ENCODE results near the gene DEFB128.
A peak's percentile ranks its signal among the peaks of the same experiment; 100 is the strongest.
"Not testable (repeated sequence)": the region's sequence is repeated elsewhere in the genome, so short reads cannot be mapped to it uniquely, and the experiment has no call there.

Gene DEFB128

GRCh38 chr20:189611-190010 is at the start of gene DEFB128:
Gene DEFB128 (minus strand): TSS chr20:189711. CDS start chr20:189623, 88 bp downstream.
- no peak for DNase-seq

DNA sequence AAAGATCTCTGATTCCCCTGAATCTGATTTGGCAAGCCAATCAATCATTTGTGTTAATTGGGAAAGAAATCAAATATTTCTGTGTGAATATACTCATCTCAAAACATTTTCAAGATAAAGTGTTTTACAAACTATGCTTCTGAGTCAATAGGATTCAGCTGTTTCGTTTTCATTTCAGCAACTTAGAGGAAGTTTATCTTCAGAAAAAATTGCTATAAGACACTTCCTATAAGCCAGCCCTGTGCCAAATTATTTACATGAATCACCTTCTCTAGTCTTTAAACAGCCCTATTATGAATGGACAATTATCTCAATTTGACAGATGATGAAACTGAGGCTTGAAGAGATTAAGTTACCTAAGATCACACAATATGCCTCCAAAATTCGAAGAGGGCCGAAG is 48.4 kb upstream of the DEFB128 start:
- DNase-seq = no peak

DNA sequence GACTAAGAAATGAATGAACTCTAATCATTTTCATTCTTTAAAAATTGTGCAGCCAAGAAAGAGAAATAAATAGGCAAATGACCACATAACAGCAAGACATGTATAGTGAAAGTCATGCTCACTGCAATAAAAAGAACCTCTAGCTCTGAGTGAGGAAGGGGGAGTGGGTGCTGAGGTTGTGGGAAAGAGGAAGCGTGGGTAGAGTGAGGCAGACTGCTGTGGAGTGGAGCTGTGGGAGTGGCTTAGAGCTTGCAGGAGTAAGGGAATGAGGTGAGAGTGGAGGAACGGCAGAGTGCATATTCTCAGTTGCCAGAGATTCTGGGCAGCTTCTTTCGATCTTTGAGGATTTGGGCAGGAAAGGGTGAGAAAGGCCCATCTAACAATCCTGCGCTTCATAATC is 48.0 kb upstream of the DEFB128 start:
- no peak for DNase-seq

DNA sequence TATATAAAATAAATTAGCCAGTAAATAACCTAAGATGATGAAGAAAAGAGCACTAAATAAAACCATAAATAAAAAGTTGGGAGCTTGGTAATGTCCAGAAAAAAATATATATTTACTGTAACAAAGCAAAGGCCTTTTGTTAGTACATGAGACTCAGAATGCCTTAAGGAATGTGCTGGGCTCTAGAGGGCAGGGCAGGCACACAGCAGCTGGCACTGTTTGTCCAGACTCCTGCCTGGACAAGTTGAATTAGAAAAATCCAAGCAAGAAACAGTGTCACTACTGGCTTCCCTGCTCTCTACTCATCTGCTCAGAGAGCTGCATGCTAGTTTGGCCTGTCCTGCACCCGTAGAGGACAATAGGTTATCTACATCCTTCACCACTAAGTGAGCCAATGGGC is 46.4 kb upstream of the DEFB128 start:
- DNase-seq = no peak

DNA sequence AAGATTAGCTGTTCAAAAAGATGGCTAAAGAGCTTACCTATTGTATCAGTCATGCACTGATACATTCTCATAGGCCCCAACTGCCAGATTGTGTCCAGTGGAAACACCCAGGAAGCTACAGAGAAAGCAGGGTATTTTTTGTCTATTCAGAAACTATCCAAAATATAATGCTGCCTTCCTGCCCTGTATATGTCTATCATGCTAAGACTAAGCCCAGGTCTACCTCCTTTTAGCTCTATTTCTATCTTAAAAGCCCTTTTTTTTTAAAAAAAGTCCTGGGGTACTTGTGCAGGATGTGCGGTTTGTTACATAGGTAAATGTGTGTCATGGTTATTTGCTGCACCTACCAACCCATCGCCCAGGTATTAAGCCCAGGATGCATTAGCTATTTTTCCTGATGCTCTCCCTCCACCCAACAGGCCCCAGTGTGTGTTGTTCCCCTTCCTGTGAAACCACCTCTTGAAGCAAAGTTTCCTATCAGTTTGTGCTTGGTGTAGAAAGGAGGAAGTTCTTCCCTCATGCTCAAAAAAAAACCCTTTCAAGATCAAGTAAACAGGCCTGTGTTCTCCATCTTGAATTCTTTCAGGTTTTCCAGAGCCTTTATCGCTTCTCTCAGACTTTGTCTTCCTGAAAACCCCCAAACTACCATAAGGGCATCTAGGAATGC is 38.1 kb upstream of the DEFB128 start:
- DNase-seq = no peak

DNA sequence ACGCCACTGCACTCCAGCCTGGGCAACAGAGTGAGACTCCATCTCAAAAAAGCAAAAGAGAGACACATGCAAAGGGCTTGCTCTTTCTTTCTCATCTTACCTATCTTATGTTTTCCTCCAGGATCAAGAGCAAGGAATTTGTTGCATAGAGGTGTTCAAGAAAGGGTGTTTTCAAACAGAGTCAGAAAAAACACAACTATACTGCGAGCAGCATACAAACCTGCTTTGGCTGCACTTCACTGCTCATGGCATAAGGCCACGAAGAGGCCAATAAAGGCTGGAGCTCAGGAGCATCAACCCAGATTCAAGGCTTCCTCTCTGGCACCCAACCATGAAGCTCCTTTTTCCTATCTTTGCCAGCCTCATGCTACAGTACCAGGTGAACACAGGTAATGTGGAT is 37.4 kb upstream of the DEFB128 start, which contains the start of gene DEFB129:
Gene DEFB129 (plus strand): TSS at position 301 of the 400 bp plus-strand sequence. CDS start 31 bp downstream, at position 332.
- DNase-seq = no peak

DNA sequence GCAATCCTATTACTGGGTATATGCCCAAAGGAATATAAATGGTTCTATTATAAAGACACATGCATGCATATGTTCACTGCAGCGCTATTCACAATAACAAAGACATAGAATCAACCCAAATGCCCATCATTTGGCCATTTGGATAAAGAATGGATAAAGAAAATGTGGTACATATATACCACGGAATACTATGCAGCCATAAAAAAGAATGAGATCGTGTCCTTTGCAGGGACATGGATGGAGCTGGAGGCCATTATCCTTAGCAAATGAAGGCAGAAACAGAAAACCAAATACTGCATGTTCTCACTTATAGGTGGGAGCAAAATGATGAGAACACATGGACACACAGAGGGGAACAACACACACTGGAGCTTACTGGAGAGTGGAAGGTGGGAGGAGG is 36.4 kb upstream of the DEFB128 start:
- DNase-seq = not testable (repeated sequence)

DNA sequence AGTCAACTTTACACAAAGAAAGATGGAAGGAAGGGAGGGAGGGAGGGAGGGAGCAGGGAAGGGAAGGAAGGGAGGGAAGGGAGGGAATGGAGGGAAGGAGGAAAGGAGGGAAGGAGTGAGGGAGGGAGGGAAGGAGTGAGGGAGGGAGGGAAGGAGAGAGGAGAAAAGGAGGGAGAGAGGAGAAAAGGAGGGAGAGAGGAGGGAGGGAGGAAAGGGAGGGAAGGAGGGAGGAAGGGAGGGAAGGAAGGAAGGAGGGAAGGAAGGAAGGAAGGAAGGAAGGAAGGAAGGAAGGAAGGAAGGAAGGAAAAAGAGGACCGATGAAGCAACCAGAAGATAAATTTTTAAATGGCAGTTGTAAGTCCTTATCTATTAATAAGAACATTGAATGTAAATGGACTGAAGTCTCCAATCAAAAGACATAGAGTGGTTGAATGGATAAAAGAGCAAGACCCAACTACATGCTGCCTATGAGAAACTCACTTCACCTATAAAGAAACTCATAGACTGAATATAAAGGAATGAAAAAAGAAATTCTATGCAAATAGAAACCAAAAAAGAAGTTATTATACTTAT is 31.8 kb upstream of the DEFB128 start:
- DNase-seq = no peak

DNA sequence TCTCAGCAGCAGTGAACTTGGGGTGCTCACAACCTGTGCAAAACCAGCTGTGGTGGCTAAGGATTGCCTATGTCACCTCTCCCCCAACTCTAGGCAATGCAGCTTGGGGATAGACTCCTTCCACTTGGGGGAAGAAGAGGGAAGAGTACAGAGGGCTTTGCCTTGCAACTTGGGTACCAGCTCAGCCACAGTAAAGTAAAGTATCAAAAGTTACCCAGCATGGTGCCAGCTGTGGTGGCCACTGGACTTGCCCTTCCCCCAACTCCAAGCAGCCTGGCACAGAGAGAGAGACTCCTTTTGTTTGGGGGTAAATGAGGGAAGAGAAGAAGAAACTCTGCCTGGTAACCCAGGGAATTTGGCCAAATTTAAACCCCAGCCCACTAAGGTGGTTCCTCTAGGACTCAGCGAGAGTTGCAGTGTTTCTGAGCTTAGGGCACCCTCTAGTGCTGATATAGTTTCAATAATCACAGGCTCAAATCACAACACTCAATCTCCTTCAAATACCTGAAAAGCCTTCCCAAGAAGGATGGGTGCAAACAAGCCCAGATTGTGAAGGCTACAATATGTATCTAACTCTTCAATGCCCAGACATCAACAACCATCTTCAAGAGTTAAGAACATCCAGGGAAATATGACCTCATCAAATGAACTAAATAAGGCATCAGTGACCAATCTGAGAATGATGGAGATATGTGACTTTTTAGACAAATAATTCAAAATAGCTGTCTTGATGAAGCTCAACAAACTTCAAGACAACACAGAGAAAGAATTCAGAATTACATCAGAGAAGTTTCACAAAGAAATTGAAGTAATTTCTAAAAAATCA is 30.0 kb upstream of the DEFB128 start:
- peak; percentile 4 for DNase-seq

DNA sequence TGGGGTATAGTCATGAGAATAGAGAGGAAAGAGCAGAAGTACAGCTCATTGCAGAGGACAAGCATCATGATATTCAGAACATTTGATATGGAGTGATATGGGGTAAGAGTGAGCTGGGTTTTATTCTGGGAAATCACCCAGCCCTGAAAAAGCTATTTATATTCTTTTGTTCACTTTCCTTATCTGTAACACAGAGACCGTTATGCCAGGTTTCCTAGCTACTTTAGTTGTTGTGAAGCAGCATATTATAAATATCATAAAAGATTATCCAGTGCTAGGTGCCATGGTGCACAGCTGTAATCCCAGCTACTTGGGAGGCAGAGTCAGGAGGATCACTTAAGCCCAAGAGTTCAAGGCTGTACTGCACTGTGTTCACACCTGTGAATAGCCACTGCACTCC is 27.8 kb upstream of the DEFB128 start:
- no peak for DNase-seq

GRCh38 chr20:215796-216195 is 26.3 kb upstream of the DEFB128 start:
- DNase-seq = no peak

DNA sequence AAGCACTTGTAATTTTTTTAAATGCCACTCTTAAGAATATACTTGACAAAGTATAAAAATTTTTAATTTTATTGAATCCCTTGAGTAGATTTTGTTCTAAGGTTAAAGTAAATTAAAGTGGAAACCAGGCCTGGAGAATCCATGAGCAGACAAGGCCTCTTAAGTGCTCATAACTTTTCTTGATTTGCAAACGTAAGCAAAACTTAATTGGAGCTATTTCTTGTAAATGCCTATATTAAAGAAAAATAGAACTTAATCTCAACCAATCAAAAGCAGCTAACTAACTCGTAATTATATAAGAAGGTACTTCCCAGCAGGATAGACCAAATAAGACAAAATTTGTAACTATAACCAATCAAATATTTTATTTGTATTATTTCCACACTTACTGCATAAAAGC is 24.9 kb upstream of the DEFB128 start:
- DNase-seq = no peak

DNA sequence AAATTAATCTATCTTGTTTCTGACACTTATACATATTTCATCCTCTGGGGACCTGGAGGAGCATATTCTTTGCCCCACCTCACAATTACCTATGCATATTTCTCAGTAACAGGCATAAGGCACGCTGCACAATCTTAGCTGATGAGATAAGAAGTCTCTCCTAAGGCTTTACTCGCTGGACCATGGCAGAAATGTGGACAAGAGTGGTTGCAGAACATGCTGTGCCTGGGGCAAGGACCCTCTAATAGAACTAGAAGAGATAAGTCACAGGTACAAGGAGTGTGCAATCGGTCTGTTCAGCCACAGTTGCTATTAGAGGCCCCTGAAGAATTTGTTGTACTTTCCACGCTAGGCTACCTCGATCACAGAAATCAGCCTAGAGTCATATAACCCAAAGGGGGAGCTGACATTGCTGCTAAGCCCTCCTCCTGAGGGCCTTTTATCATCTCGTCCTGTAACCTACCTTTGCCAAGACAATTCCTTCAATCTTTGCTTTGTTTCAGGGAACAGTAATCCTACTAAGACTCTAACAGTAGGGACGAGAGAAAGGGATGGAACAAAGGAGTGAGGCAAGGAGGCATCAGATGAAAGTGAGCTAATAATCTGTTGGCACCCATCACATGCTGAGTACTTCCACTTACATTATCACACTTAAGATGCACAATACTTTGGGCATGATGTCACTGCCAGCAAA is 21.4 kb upstream of the DEFB128 start:
- DNase-seq = no peak

GRCh38 chr20:208942-209566 is 19.5 kb upstream of the DEFB128 start:
- DNase-seq = peak; percentile 6

DNA sequence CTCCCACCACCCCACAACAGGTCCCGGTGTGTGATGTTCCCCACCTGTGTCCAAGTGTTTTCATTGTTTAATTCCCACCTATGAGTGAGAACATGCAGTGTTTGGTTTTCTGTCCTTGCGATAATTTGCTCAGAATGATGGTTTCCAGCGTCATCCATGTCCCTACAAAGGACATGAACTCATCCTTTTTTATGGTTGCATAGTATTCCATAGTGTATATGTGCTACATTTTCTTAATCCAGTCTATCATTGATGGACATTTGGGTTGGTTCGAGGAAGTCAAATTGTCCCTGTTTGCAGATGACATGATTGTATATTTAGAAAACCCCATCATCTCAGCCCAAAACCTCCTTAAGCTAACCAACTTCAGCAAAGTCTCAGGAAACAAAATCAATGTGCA is 14.1 kb upstream of the DEFB128 start:
- DNase-seq = not testable (repeated sequence)

DNA sequence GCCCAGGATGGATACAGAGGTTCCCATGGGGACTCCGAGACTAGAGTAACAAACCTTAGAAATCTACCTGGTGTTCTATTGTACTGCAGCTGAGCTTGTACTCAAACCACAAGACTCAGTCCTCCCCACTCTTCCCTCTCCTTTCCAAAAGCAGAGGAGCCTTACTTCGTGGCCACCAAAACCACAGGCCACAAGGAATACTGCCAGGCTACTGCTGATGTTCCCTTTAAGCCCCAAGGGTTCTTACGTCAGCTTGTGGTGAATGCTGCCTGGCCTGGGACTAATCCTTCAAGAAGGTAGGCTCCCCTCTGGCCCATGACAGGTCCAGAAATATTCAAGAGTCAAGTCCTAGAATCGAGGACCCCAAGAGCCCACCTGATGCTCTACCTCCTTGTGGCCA is 10.5 kb upstream of the DEFB128 start:
- no peak for DNase-seq

DNA sequence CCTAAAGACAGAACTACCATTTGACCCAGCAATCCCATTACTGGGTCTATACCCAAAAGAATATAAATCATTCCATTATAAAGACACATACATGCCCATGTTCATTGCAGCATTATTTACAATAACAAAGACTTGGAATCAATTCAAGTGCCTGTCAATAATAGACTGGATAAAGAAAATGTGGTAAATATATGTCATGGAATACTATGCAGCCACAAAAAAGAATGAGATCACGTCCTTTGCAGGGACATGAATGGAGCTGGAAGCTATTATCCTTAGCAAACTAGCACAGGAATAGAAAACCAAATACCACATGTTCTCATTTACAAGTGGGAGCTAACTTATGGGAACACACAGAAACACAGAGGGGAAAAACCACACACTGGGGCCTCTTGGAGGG is 8.7 kb upstream of the DEFB128 start:
- no peak for DNase-seq

DNA sequence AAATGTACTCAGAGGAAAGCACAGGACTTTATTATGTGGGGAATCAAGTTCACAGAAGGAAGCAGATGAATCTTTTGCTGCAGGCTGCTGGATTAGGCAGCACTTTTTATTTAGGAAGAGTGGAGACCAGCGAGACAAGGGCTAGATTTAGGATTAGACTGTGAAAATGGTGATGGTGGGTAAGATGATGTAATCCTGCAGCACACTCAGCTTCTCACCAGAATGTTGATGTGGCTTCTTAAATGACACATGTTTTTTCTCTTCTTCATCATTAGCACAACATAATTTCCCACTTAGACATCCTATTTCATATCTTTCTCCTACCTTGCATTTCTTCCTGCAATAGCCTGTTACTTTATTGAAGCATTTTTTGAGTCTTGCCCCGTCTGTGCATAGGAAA is 1.8 kb downstream of the DEFB128 start:
- DNase-seq = no peak

GRCh38 chr20:184288-184687 is 5.2 kb downstream of the DEFB128 start:
- DNase-seq = no peak

DNA sequence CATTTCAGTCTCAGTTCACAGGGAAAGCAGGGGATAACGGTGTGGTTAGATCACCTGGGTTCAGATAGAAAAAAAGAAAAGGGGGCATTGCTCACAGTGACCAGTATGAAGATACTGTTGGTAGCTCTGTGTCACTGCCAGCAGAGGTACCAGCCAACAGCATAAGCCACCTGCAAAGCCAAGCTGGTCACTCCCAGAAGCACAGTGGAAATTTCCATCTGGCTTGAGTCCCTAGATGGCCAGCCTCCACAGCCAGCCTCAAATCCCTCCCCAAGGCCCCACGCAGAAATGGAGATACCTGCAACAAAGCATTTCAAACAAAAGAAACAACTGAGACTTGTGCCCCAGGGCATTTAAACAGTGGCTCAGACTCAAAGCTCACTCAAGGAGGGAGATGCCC is 20.6 kb downstream of the DEFB128 start:
- no peak for DNase-seq

DNA sequence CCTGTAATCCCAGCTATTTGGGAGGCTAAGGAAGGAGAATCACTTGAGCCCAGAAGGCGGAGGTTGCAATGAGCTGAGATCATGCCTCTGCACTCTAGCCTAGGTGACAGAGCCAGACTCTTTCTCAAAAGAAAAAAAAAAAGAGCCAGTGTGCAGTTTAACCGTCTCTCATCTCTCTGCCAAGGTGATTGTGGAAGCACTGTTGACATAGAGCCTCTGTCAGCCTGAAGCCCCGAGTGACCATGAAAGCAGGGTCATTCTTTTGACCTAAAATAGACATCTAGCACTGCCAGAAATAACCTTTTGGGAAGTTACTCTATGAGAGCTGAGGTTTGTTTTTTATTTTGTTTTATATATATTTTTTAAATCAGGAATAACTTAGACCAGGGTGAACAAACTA is 24.9 kb downstream of the DEFB128 start:
- no peak for DNase-seq

DNA sequence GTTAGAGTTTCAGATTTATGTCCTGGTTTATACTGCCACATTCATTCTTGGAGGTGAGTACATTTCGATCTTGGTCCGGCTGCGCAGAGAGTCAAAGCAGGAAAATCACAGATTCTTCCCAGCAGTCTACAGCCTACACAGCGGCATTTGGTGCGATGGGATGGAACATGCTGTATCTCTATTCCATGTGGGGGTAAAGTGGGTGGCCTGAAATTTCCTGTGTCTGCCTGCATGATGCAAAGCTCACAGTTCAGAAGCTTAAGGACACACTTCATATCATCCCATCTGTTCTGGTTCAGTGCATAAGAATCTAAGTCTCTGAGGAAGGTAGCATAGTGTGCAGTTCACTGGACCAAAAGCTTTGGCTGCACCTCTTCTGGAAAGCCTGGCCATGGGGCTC is 32.4 kb downstream of the DEFB128 start, which contains the start of gene DEFB127:
Gene DEFB127 (plus strand): TSS at position 301 of the 400 bp plus-strand sequence. CDS start 91 bp downstream, at position 392.
- DNase-seq = no peak

- DNase-seq = no peak
Measured at GRCh38 chr20:152131-152530, 37.4 kb downstream of the DEFB128 start.
